ENCODE measurements around the gene SGCA.

Gene SGCA

GRCh38 chr17:50155115-50155819 lies 10.5 kb upstream of the SGCA start:
- TF ChIP-seq CTCF (IDR thresholded peaks at IDR 0.05; ENCODE audit: insufficient read depth, low read length, missing control alignments) = no peak
- ChIA-PET CTCF (interaction anchor here (1.0 to 11.9 kb wide), 8 partner anchors 8 to 598 kb away, joined by 3 to 143 read pairs (median 12); partner anchors contain the start of gene SGCA), POLR2A (no interaction called here)
- DNase-seq (ENCODE audit: low read depth, low spot score) = no peak
- no peak overlapping the region for H3K4me3 ChIP-seq (ENCODE audit: low read depth, low read length)

- H3K4me3 ChIP-seq (ENCODE audit: low read depth, low read length) = no peak overlapping the region
- ChIA-PET POLR2A (no interaction called here), CTCF (interaction anchor here (0.8 to 11.9 kb wide), 10 partner anchors 8 to 140 kb away, joined by 3 to 143 read pairs (median 4); partner anchors contain the start of gene SGCA)
- no peak for TF ChIP-seq CTCF (IDR thresholded peaks at IDR 0.05; ENCODE audit: insufficient read depth, low read length, missing control alignments)
- DNase-seq (ENCODE audit: low read depth, low spot score) = no peak
Measured at GRCh38 chr17:50157891-50158290, 7.9 kb upstream of the SGCA start.

- peak overlapping the region; percentile 75 for H3K4me3 ChIP-seq (ENCODE audit: low read depth, low read length)
- CTCF ChIA-PET = interaction anchor here (0.6 to 2.8 kb wide), 53 partner anchors 10 to 200 kb away, joined by 3 to 133 read pairs (median 5); partner anchors contain the start of genes PDK2, PPP1R9B, SAMD14 and TMEM92
- peak; percentile 97 for TF ChIP-seq CTCF (IDR thresholded peaks at IDR 0.05; ENCODE audit: insufficient read depth, low read length, missing control alignments)
- DNase-seq (ENCODE audit: low read depth, low spot score) = no peak
- POLR2A ChIA-PET = interaction anchor here (0.6 to 1.9 kb wide), 3 partner anchors 9 to 75 kb away, joined by 3 to 12 read pairs (median 5); partner anchors contain the start of gene COL1A1
Measured at GRCh38 chr17:50161023-50161910, 4.5 kb upstream of the SGCA start.

GRCh38 chr17:50161911-50162288 lies 3.9 kb upstream of the SGCA start:
- peak overlapping the region; percentile 23 for H3K4me3 ChIP-seq (ENCODE audit: low read depth, low read length)
- no peak for TF ChIP-seq CTCF (IDR thresholded peaks at IDR 0.05; ENCODE audit: insufficient read depth, low read length, missing control alignments)
- ChIA-PET POLR2A (interaction anchor here (0.6 to 1.9 kb wide), 2 partner anchors 10 to 38 kb away, joined by 4 to 12 read pairs; no protein-coding TSS in a partner anchor), CTCF (interaction anchor here (0.7 to 2.8 kb wide), 49 partner anchors 9 to 200 kb away, joined by 3 to 133 read pairs (median 5); partner anchors contain the start of genes PDK2, PPP1R9B, SAMD14 and TMEM92)
- no peak for DNase-seq (ENCODE audit: low read depth, low spot score)

GRCh38 chr17:50162466-50163254 lies 3.1 kb upstream of the SGCA start:
- TF ChIP-seq CTCF (IDR thresholded peaks at IDR 0.05; ENCODE audit: insufficient read depth, low read length, missing control alignments) = no peak
- DNase-seq (ENCODE audit: low read depth, low spot score) = no peak
- ChIA-PET CTCF (interaction anchor here (0.7 to 14.2 kb wide), 47 partner anchors 8 to 199 kb away, joined by 3 to 455 read pairs (median 6); partner anchors contain the start of genes PDK2, PPP1R9B, SAMD14 and TMEM92), POLR2A (interaction anchor here (0.6 kb wide), 1 partner anchor 37 kb away, joined by 4 read pairs; no protein-coding TSS in a partner anchor)
- no peak overlapping the region for H3K4me3 ChIP-seq (ENCODE audit: low read depth, low read length)

Measured in AG04449 (cell line).